T-cell (primary cell): Measurements from ENCODE around the gene ANKRD52. TPM values are rescaled to one million over a fixed set of nuclear protein-coding genes. Genes with fewer than 3 reads are reported as not detected.
"Not testable (repeated sequence)": the region's sequence is repeated elsewhere in the genome, so short reads cannot be mapped to it uniquely, and the experiment has no call there.

Experiments
- ATAC-seq, 4 experiments: fragments of 200-7000 bp in 3 of 4; fragments of 150-1000 bp in 1 of 4; cut with Tn5 transposase; replicated peaks in 1 of 4; 1 replicate in 3 of 4; 2 replicates in 1 of 4; pipeline ENCODE4 v1.10.0; 2021; ENCODE audit warnings: moderate library complexity in 3 of 4, mild to moderate bottlenecking in 2 of 4, moderate number of reproducible peaks in 1 of 4
- CTCF ChIA-PET, 2 donors: fragments of 300-600 bp; sonication (Branson Sonifier 250); formaldehyde crosslinking; loops; one replicate each; lab custom pipeline; 2022; ENCODE audit warnings: antibody characterized with exemption in 2 of 2; lab: Charles Lee
- POLR2A ChIA-PET, 2 donors: fragments of 300-600 bp; sonication (Branson Sonifier 250); formaldehyde crosslinking; loops; one replicate each; lab custom pipeline; 2022; ENCODE audit warnings: antibody characterized with exemption in 2 of 2; lab: Charles Lee
- DNase-seq, 35 experiments: peaks; one replicate each; pipeline versions ENCODE4 v3.0.0 to v3.0.0-alpha.2; 2013 to 2023
- H3K27ac ChIP-seq: one replicate; pipeline ENCODE4 v1.5.1; 2013; ENCODE audit warnings: low read length
- H3K27me3 ChIP-seq, 2 experiments: replicated peaks in 1 of 2; 1 replicate in 1 of 2; 2 replicates in 1 of 2; pipeline versions ENCODE4 v1.6.1 to v1.7.0; 2013; ENCODE audit warnings: low read length in 1 of 2, mixed read lengths in 1 of 2; ENCODE audit not compliant: control insufficient read depth in 2 of 2, insufficient read depth in 2 of 2; ENCODE audit errors: extremely low read depth in 1 of 2
- H3K36me3 ChIP-seq, 2 donors: 1 replicate in 1 of 2; 2 replicates in 1 of 2; pipeline versions ENCODE4 v1.6.1 to v1.7.0; 2013; ENCODE audit warnings: low read length in 1 of 2; ENCODE audit not compliant: control insufficient read depth in 2 of 2, insufficient read depth in 1 of 2; ENCODE audit errors: extremely low read depth in 1 of 2
- H3K4me1 ChIP-seq, 2 experiments: 1 replicate in 1 of 2; 2 replicates in 1 of 2; pipeline versions ENCODE4 v1.6.1 to v1.7.0; 2013; ENCODE audit warnings: low read length in 2 of 2, mixed read lengths in 1 of 2; ENCODE audit not compliant: insufficient read depth in 2 of 2, control insufficient read depth in 1 of 2; ENCODE audit errors: extremely low read depth in 1 of 2
- H3K4me3 ChIP-seq, 2 donors: 1 replicate in 1 of 2; 2 replicates in 1 of 2; pipeline versions ENCODE4 v1.5.1 to v1.7.0; 2013; ENCODE audit warnings: mild to moderate bottlenecking in 2 of 2, low read length in 1 of 2, moderate library complexity in 1 of 2; ENCODE audit not compliant: control insufficient read depth in 1 of 2; ENCODE audit errors: extremely low read depth in 1 of 2
- H3K9me3 ChIP-seq: 2 replicates; pipeline ENCODE4 v1.7.0; 2013
- H3K27ac Mint-ChIP-seq, 2 donors: one replicate each; pipeline ENCODE4 v1.8.0; 2020 to 2021; ENCODE audit warnings: mild to moderate bottlenecking in 2 of 2, mixed read lengths in 2 of 2
- H3K27me3 Mint-ChIP-seq, 2 donors: one replicate each; pipeline ENCODE4 v1.8.0; 2021 to 2022; ENCODE audit warnings: mixed read lengths in 2 of 2
- H3K36me3 Mint-ChIP-seq: one replicate; pipeline ENCODE4 v1.8.0; 2021; ENCODE audit warnings: mixed read lengths
- H3K4me1 Mint-ChIP-seq, 3 donors: one replicate each; pipeline ENCODE4 v1.8.0; 2020 to 2022; ENCODE audit warnings: mixed read lengths in 3 of 3, mild to moderate bottlenecking in 1 of 3
- H3K4me3 Mint-ChIP-seq, 3 donors: one replicate each; pipeline ENCODE4 v1.8.0; 2020 to 2022; ENCODE audit warnings: mild to moderate bottlenecking in 3 of 3, mixed read lengths in 3 of 3, moderate library complexity in 3 of 3
- H3K9me3 Mint-ChIP-seq, 3 donors: one replicate each; pipeline ENCODE4 v1.8.0; 2020 to 2022; ENCODE audit warnings: mixed read lengths in 3 of 3
- WGBS: methylation state at CpG from one replicate; pipeline ENCODE4 v1.1.5; 2013; ENCODE audit warnings: missing lambda C conversion rate; ENCODE audit not compliant: insufficient coverage; 5-methylcytosine and 5-hydroxymethylcytosine counted together
- total RNA-seq, 35 experiments: library from RNA in 6 of 35; stranded (reverse) in 6 of 35; fragments of 120-200 nt in 1 of 35; gene quantifications; one replicate each; pipeline versions ENCODE4 v1.2.1 to v1.2.4 and lab custom pipeline; 2013 to 2026

Gene ANKRD52
- total RNA-seq, 5 donors from 2014 or later (not counting 1 experiment from before 2014, with no cell fraction given), result 35.8 to 51.0 (median 43.1) TPM

DNA sequence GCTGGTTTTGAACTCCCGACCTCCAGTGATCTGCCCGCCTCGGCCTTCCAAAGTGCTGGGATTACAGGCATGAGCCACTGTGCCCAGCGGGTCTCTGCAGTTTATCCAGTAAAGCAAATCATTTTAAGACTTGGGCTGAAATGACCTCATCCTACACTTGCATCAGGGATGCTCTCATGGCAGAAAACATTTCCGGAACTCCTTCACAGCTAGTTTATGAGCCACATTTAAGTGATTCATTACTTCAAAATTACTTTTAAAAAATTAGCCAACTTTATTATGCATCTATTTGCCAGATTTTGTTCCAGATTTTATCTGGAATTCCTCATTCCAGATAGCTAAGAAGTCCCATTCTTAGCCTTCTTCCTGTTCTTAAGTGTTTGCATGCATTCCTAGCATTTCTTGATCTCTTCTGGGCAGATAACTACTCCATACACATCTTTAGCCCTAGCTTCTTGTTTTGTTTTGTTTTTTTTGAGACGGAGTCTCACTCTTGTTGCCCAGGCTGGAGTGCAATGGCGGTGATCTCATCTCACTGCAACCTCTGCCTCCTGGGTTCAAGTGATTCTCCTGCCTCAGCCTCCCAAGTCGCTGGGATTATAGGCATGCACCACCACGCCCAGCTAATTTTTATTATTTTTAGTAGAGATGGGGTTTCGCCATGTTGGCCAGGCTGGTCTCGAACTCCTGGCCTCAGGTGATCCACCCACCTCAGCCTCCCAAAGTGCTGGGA, 61.2 kb downstream of the ANKRD52 start:
- 95% methylated on average over 6 of the region's 11 CpGs for WGBS
- H3K4me1 ChIP-seq, ATAC-seq, H3K27me3 ChIP-seq, H3K36me3 Mint-ChIP-seq, H3K27me3 Mint-ChIP-seq, H3K36me3 ChIP-seq, H3K9me3 ChIP-seq, H3K27ac Mint-ChIP-seq, H3K4me3 Mint-ChIP-seq, H3K9me3 Mint-ChIP-seq, DNase-seq, H3K4me3 ChIP-seq, H3K27ac ChIP-seq: not testable (repeated sequence)
- ChIA-PET CTCF (interaction anchor here (0.7 to 0.8 kb wide), 2 partner anchors 9 to 267 kb away, joined by 3 to 8 read pairs; no protein-coding TSS in a partner anchor), POLR2A (interaction anchor here in 1 of 2 donors (0.6 kb wide), 1 partner anchor 289 kb away, joined by 3 read pairs; no protein-coding TSS in a partner anchor)
- peaks cover 8 to 15% (median 12%) of the 10 kb centered on the region in 3 donors for H3K4me1 Mint-ChIP-seq

DNA sequence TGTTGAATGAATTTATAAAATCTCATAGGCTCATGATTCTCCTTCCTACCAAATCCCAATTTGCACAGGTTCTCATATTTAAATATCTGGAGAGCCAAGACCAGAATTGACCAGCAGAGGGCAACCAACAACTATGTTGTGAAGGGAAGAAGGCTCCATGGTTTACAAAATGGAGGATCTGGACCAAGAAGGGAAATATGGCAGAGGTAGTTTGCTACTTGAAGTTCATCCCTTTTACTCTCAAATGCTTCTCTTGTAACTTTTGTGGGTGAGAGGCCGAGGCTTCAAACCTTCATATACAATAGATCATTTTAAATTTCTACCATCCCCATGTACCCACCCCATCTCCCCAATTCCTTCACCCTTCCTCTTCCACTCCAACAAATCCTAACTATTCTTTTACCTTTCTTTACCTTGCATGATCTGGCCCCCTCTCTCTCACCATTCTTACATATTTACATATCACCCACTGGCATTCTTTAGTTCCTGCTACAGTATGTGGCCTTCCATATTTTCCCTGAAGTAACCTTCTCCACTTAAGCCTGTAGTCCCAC, 65.1 kb downstream of the ANKRD52 start:
- ChIA-PET POLR2A (no interaction called here), CTCF (interaction anchor here (0.5 to 1.9 kb wide), 6 partner anchors 29 to 75 kb away, joined by 3 to 6 read pairs (median 4); partner anchors contain the start of genes ANKRD52 (in 1 of the 2), RNF41 (in 1 of the 2) and ZC3H10 (in 1 of the 2))
- H3K9me3 ChIP-seq, result no peaks in the 10 kb centered on the region
- peaks cover 20 to 35% (median 33%) of the 10 kb centered on the region in 3 donors for H3K4me1 Mint-ChIP-seq
- H3K36me3 Mint-ChIP-seq, result no peaks in the 10 kb centered on the region
- no peaks in the 10 kb centered on the region for H3K27me3 Mint-ChIP-seq
- no peak overlapping the region for H3K4me3 ChIP-seq
- peaks cover 3 to 19% of the 10 kb centered on the region in 2 experiments for H3K4me1 ChIP-seq
- peak overlapping the region in 1 of 3 donors; percentile 14 for H3K4me3 Mint-ChIP-seq
- no peaks in the 10 kb centered on the region for H3K27me3 ChIP-seq
- WGBS, result 60% methylated on average over 1 of the region's 1 CpG
- H3K36me3 ChIP-seq, result no peaks in the 10 kb centered on the region
- no peaks in the 10 kb centered on the region for H3K9me3 Mint-ChIP-seq
- no peak overlapping the region for H3K27ac ChIP-seq
- peak overlapping the region; percentile 41 to 56 for H3K27ac Mint-ChIP-seq
- DNase-seq (peak; percentile 6 to 88 (median 63)), ATAC-seq (no peak)

DNA sequence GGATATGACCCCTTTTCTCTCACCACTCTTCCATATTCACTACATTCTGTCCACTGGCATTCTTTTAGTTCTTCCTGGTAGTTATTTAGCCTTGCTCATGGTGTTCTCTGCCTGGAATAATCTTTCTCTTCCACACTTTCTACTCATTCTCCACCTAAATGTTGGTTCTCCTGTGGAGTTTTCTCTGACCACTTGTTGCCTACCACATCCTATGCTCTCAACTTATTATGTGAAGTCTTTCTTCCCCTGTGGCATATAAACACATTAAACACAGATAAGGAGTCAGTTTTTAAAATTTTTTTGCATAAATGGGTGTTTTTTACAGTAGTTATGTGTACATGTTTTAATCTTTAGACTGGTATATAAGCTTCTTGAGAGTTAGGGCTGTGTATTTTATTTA, 65.6 kb downstream of the ANKRD52 start:
- H3K4me3 Mint-ChIP-seq, result peak overlapping the region in 1 of 3 donors; percentile 14
- Histone ChIP-seq H3K4me3 (no peak overlapping the region), H3K4me1 (peaks cover 8 to 24% of the 10 kb centered on the region in 2 experiments), H3K27me3 (no peaks in the 10 kb centered on the region), H3K36me3 (no peaks in the 10 kb centered on the region), H3K27ac (no peak overlapping the region), H3K9me3 (no peaks in the 10 kb centered on the region)
- peak overlapping the region; percentile 41 to 56 for H3K27ac Mint-ChIP-seq
- no peak for ATAC-seq
- ChIA-PET POLR2A (no interaction called here), CTCF (interaction anchor here (0.5 to 1.9 kb wide), 8 partner anchors 30 to 74 kb away, joined by 3 to 6 read pairs (median 4); partner anchors contain the start of genes ZC3H10 (in 2 of the 2), ANKRD52 (in 1 of the 2) and RNF41 (in 1 of the 2))
- H3K4me1 Mint-ChIP-seq, result peaks cover 25 to 40% (median 38%) of the 10 kb centered on the region in 3 donors
- H3K9me3 Mint-ChIP-seq, result no peaks in the 10 kb centered on the region
- DNase-seq, result no peak
- no peaks in the 10 kb centered on the region for H3K36me3 Mint-ChIP-seq
- H3K27me3 Mint-ChIP-seq, result no peaks in the 10 kb centered on the region

DNA sequence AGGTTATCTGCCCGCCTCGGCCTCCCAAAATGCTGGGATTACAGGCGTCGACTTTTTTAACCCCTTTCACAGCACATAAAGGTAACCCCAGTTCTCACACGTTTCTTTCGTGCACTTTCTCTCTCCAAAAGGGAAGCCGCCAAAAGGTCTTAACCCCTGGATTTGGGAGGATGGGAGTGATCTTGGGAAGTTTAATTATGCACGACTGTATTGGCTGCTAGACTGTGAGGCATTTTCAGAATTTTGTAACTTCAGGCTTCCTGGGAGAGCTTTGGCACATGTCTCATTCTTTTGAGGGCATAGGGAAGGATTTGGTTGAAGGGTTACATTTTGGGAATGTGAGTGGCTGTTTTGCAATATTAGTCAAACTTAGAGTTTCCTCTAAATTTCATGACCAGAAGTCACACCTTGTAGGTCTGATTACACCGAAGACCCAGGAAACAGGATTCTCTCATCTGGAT, 67.5 kb downstream of the ANKRD52 start:
- peak overlapping the region in 1 of 2 donors; percentile 71 for H3K4me3 ChIP-seq
- Mint-ChIP-seq H3K36me3 (peaks cover 6% of the 10 kb centered on the region), H3K27ac (peak overlapping the region; percentile 95 to 97), H3K9me3 (no peaks in the 10 kb centered on the region), H3K4me3 (peak overlapping the region; percentile 93 to 98 (median 96)), H3K27me3 (no peaks in the 10 kb centered on the region), H3K4me1 (peaks cover 40 to 53% (median 46%) of the 10 kb centered on the region in 3 donors)
- DNase-seq, result no peak
- CTCF ChIA-PET, result interaction anchor here in 1 of 2 donors (0.6 to 3.3 kb wide), 6 partner anchors 31 to 169 kb away, joined by 3 to 54 read pairs (median 22); partner anchors contain the start of genes ANKRD52, ESYT1, RNF41 and STAT2
- ATAC-seq, result no peak
- WGBS, result 75% methylated on average over 2 of the region's 9 CpGs
- H3K36me3 ChIP-seq, result peaks cover 8 to 9% of the 10 kb centered on the region in 2 donors
- POLR2A ChIA-PET, result no interaction called here
- H3K27me3 ChIP-seq, result no peaks in the 10 kb centered on the region
- peaks cover 12 to 31% of the 10 kb centered on the region in 2 experiments for H3K4me1 ChIP-seq
- H3K9me3 ChIP-seq, result no peaks in the 10 kb centered on the region
- H3K27ac ChIP-seq, result peak overlapping the region; percentile 86

DNA sequence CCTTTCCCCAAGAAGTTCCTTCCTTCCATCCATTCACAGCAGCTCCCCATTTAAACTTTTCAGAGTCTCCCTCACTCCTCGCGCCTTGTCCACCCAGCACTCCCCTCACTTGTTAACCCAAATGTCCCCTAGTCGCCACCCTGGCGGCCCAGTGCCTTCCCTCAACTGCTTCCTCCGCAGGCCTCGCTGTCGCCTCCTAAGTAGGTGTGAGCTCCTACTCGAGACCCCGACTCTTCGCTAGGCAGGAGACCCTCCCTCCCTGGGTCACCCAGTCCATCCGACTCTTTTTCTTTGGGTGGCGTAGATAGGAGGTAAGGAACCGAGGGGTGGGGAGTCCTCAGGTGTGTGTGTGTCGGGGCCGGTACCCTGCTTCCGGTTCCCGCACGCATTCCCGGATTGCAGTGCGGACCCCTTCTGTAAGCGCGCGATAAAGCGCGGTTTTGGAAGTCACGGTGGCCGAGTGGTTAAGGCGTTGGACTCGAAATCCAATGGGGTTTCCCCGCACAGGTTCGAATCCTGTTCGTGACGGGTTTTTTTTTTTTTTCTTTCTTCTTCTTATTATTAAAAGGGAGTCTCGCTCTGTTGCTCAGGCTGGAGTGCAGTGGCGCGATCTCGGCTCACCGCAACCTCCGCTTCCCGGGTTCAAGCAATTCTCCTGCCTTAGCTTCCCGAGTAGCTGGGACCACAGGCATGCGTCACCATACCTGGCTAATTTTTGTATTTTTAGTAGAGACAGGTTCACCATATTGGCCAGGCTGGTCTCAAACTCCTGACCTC, 68.1 kb downstream of the ANKRD52 start:
- H3K4me3 ChIP-seq, result peak overlapping the region; percentile 58 to 71
- ChIA-PET POLR2A (interaction anchor here (0.6 to 1.6 kb wide), 5 partner anchors 31 to 72 kb away, joined by 3 to 12 read pairs (median 4); partner anchors contain the start of genes ESYT1 (in 1 of the 2), RNF41 (in 1 of the 2) and ZC3H10 (in 1 of the 2)), CTCF (interaction anchor here (0.6 to 3.3 kb wide), 38 partner anchors 10 to 1024 kb away, joined by 3 to 54 read pairs (median 4); partner anchors contain the start of genes ZC3H10 (in 2 of the 2), ANKRD52 (in 1 of the 2), COQ10A (in 1 of the 2) and ESYT1 (in 1 of the 2))
- H3K9me3 Mint-ChIP-seq, result no peaks in the 10 kb centered on the region
- peak overlapping the region; percentile 86 for H3K27ac ChIP-seq
- no peaks in the 10 kb centered on the region for H3K9me3 ChIP-seq
- H3K36me3 ChIP-seq, result peaks cover 8 to 10% of the 10 kb centered on the region in 2 donors
- peak overlapping the region; percentile 93 to 98 (median 96) for H3K4me3 Mint-ChIP-seq
- no peaks in the 10 kb centered on the region for H3K27me3 ChIP-seq
- DNase-seq (peak; percentile 45 to 85 (median 63)), ATAC-seq (peak; percentile 25 to 36 (median 28))
- peaks cover 41 to 54% (median 46%) of the 10 kb centered on the region in 3 donors for H3K4me1 Mint-ChIP-seq
- H3K4me1 ChIP-seq, result peaks cover 12 to 31% of the 10 kb centered on the region in 2 experiments
- WGBS, result under 1% methylated on average over 14 of the region's 42 CpGs
- H3K27me3 Mint-ChIP-seq, result no peaks in the 10 kb centered on the region
- peaks cover 7% of the 10 kb centered on the region for H3K36me3 Mint-ChIP-seq
- peak overlapping the region; percentile 95 to 97 for H3K27ac Mint-ChIP-seq
